ENCODE results near the gene GJC3.
"Not testable (repeated sequence)": the region's sequence is repeated elsewhere in the genome, so short reads cannot be mapped to it uniquely, and the experiment has no call there.

- not testable (repeated sequence) for TF ChIP-seq CTCF (IDR thresholded peaks at IDR 0.05; ENCODE audit: poor library complexity); EZH2 (IDR thresholded peaks at IDR 0.05; ENCODE audit: borderline replicate concordance)
Measured at GRCh38 chr7:99973817-99974216, 44.4 kb upstream of the GJC3 start.

Measured in hepatocyte (in vitro differentiated cells).